Measurements from ENCODE around the gene SHISA9.

The SHISA9 gene

GRCh38 chr16:12958366-12958765, 57.0 kb downstream of the SHISA9 start:
- no peak for ATAC-seq
- no peak for DNase-seq
- Mint-ChIP-seq H3K36me3 (ENCODE audit: low read depth) (no peaks in the 10 kb centered on the region), H3K4me1 (no peaks in the 10 kb centered on the region), H3K27me3 (no peaks in the 10 kb centered on the region), H3K4me3 (no peak overlapping the region), H3K27ac (no peak overlapping the region), H3K9me3 (peaks cover 8% of the 10 kb centered on the region)

GRCh38 chr16:12959072-12959471, 57.7 kb downstream of the SHISA9 start:
- H3K27ac Mint-ChIP-seq = no peak overlapping the region
- no peaks in the 10 kb centered on the region for H3K36me3 Mint-ChIP-seq (ENCODE audit: low read depth)
- peaks cover 8% of the 10 kb centered on the region for H3K9me3 Mint-ChIP-seq
- H3K4me1 Mint-ChIP-seq = no peaks in the 10 kb centered on the region
- no peaks in the 10 kb centered on the region for H3K27me3 Mint-ChIP-seq
- no peak overlapping the region for H3K4me3 Mint-ChIP-seq
- ATAC-seq (no peak), DNase-seq (no peak)

- H3K9me3 Mint-ChIP-seq = peaks cover 8% of the 10 kb centered on the region
- H3K27ac Mint-ChIP-seq = no peak overlapping the region
- no peak for DNase-seq
- no peak for ATAC-seq
- no peaks in the 10 kb centered on the region for H3K36me3 Mint-ChIP-seq (ENCODE audit: low read depth)
- no peaks in the 10 kb centered on the region for H3K4me1 Mint-ChIP-seq
- H3K4me3 Mint-ChIP-seq = no peak overlapping the region
- H3K27me3 Mint-ChIP-seq = peaks cover 2% of the 10 kb centered on the region
Observed at GRCh38 chr16:12961626-12962025, 60.2 kb downstream of the SHISA9 start.

GRCh38 chr16:12964461-12964860, 63.1 kb downstream of the SHISA9 start:
- H3K9me3 Mint-ChIP-seq = peaks cover 8% of the 10 kb centered on the region
- no peaks in the 10 kb centered on the region for H3K36me3 Mint-ChIP-seq (ENCODE audit: low read depth)
- DNase-seq = no peak
- no peak overlapping the region for H3K4me3 Mint-ChIP-seq
- no peaks in the 10 kb centered on the region for H3K4me1 Mint-ChIP-seq
- ATAC-seq = no peak
- H3K27ac Mint-ChIP-seq = no peak overlapping the region
- H3K27me3 Mint-ChIP-seq = peaks cover 2% of the 10 kb centered on the region

- no peaks in the 10 kb centered on the region for H3K4me1 Mint-ChIP-seq
- no peaks in the 10 kb centered on the region for H3K36me3 Mint-ChIP-seq (ENCODE audit: low read depth)
- H3K27me3 Mint-ChIP-seq = peaks cover 2% of the 10 kb centered on the region
- H3K9me3 Mint-ChIP-seq = peaks cover 8% of the 10 kb centered on the region
- no peak overlapping the region for H3K27ac Mint-ChIP-seq
- no peak for ATAC-seq
- no peak overlapping the region for H3K4me3 Mint-ChIP-seq
- DNase-seq = no peak
Observed at GRCh38 chr16:12965274-12965804, 63.9 kb downstream of the SHISA9 start.

- Mint-ChIP-seq H3K27ac (no peak overlapping the region), H3K36me3 (ENCODE audit: low read depth) (no peaks in the 10 kb centered on the region), H3K27me3 (peaks cover under 1% of the 10 kb centered on the region), H3K4me3 (no peak overlapping the region), H3K9me3 (no peaks in the 10 kb centered on the region), H3K4me1 (no peaks in the 10 kb centered on the region)
- no peak for DNase-seq
- ATAC-seq = no peak
Observed at GRCh38 chr16:12971241-12971640, 69.8 kb downstream of the SHISA9 start.

- Mint-ChIP-seq H3K9me3 (no peaks in the 10 kb centered on the region), H3K4me1 (no peaks in the 10 kb centered on the region), H3K36me3 (ENCODE audit: low read depth) (no peaks in the 10 kb centered on the region), H3K4me3 (no peak overlapping the region), H3K27me3 (no peaks in the 10 kb centered on the region), H3K27ac (no peak overlapping the region)
- no peak for ATAC-seq
- no peak for DNase-seq
Observed at GRCh38 chr16:12972246-12972645, 70.8 kb downstream of the SHISA9 start.

GRCh38 chr16:12975766-12976165, 74.4 kb downstream of the SHISA9 start:
- no peak for DNase-seq
- H3K27ac Mint-ChIP-seq = no peak overlapping the region
- H3K36me3 Mint-ChIP-seq (ENCODE audit: low read depth) = no peaks in the 10 kb centered on the region
- no peaks in the 10 kb centered on the region for H3K4me1 Mint-ChIP-seq
- no peak for ATAC-seq
- no peaks in the 10 kb centered on the region for H3K27me3 Mint-ChIP-seq
- no peaks in the 10 kb centered on the region for H3K9me3 Mint-ChIP-seq
- H3K4me3 Mint-ChIP-seq = no peak overlapping the region

- ATAC-seq (no peak), DNase-seq (no peak)
- no peaks in the 10 kb centered on the region for H3K4me1 Mint-ChIP-seq
- H3K9me3 Mint-ChIP-seq = no peaks in the 10 kb centered on the region
- H3K27ac Mint-ChIP-seq = no peak overlapping the region
- H3K27me3 Mint-ChIP-seq = no peaks in the 10 kb centered on the region
- no peak overlapping the region for H3K4me3 Mint-ChIP-seq
- H3K36me3 Mint-ChIP-seq (ENCODE audit: low read depth) = no peaks in the 10 kb centered on the region
Observed at GRCh38 chr16:12976496-12976895, 75.1 kb downstream of the SHISA9 start.

- Mint-ChIP-seq H3K27me3 (no peaks in the 10 kb centered on the region), H3K4me1 (no peaks in the 10 kb centered on the region), H3K9me3 (no peaks in the 10 kb centered on the region), H3K4me3 (no peak overlapping the region), H3K36me3 (ENCODE audit: low read depth) (no peaks in the 10 kb centered on the region), H3K27ac (no peak overlapping the region)
- no peak for ATAC-seq
- no peak for DNase-seq
Observed at GRCh38 chr16:12976936-12977335, 75.5 kb downstream of the SHISA9 start.

GRCh38 chr16:12985516-12985915, 84.1 kb downstream of the SHISA9 start:
- no peak overlapping the region for H3K27ac Mint-ChIP-seq
- H3K4me1 Mint-ChIP-seq = no peaks in the 10 kb centered on the region
- H3K36me3 Mint-ChIP-seq (ENCODE audit: low read depth) = no peaks in the 10 kb centered on the region
- no peak overlapping the region for H3K4me3 Mint-ChIP-seq
- DNase-seq = no peak
- H3K9me3 Mint-ChIP-seq = peaks cover 4% of the 10 kb centered on the region
- no peak for ATAC-seq
- no peaks in the 10 kb centered on the region for H3K27me3 Mint-ChIP-seq

GRCh38 chr16:12988071-12988470, 86.7 kb downstream of the SHISA9 start:
- ATAC-seq = no peak
- Mint-ChIP-seq H3K9me3 (peaks cover 4% of the 10 kb centered on the region), H3K36me3 (ENCODE audit: low read depth) (no peaks in the 10 kb centered on the region), H3K4me1 (no peaks in the 10 kb centered on the region), H3K27me3 (no peaks in the 10 kb centered on the region), H3K4me3 (no peak overlapping the region), H3K27ac (no peak overlapping the region)
- DNase-seq = no peak

- ATAC-seq (no peak), DNase-seq (no peak)
- no peak overlapping the region for H3K27ac Mint-ChIP-seq
- H3K4me3 Mint-ChIP-seq = no peak overlapping the region
- peaks cover 9% of the 10 kb centered on the region for H3K9me3 Mint-ChIP-seq
- H3K27me3 Mint-ChIP-seq = no peaks in the 10 kb centered on the region
- H3K36me3 Mint-ChIP-seq (ENCODE audit: low read depth) = no peaks in the 10 kb centered on the region
- H3K4me1 Mint-ChIP-seq = no peaks in the 10 kb centered on the region
Observed at GRCh38 chr16:12992066-12992465, 90.7 kb downstream of the SHISA9 start.

- Mint-ChIP-seq H3K4me3 (no peak overlapping the region), H3K27ac (no peak overlapping the region), H3K27me3 (no peaks in the 10 kb centered on the region), H3K9me3 (peaks cover 9% of the 10 kb centered on the region), H3K4me1 (no peaks in the 10 kb centered on the region), H3K36me3 (ENCODE audit: low read depth) (no peaks in the 10 kb centered on the region)
- no peak for DNase-seq
- no peak for ATAC-seq
Observed at GRCh38 chr16:12994402-12994801, 93.0 kb downstream of the SHISA9 start.

- Mint-ChIP-seq H3K9me3 (peaks cover 9% of the 10 kb centered on the region), H3K27ac (no peak overlapping the region), H3K36me3 (ENCODE audit: low read depth) (no peaks in the 10 kb centered on the region)
Observed at GRCh38 chr16:12995721-12996372, 94.4 kb downstream of the SHISA9 start.

More at GRCh38 chr16:12995721-12996372, 94.4 kb downstream of the SHISA9 start:
- no peak for ATAC-seq
- Mint-ChIP-seq H3K4me3 (no peak overlapping the region), H3K4me1 (no peaks in the 10 kb centered on the region), H3K27me3 (no peaks in the 10 kb centered on the region)
- no peak for DNase-seq

Data from activated naive CD8-positive, alpha-beta T cell treated with anti-CD3 and anti-CD28 coated beads, Interleukin-2, amount 50 U/mL, for 24 hours (primary cell).